ENCODE results near the gene NPC2.

GRCh38 chr14:74541225-74541624 lies 48.1 kb upstream of the NPC2 start:
- no peak for TF ChIP-seq CTCF (IDR thresholded peaks at IDR 0.05)
- no peak for TF ChIP-seq POLR2A (IDR thresholded peaks at IDR 0.05)
